ENCODE results near the gene SLC35E3. TPM values are rescaled to one million over a fixed set of nuclear protein-coding genes. Genes with fewer than 3 reads are reported as not detected.
A peak's percentile ranks its signal among the peaks of the same experiment; 100 is the strongest.

Gene SLC35E3
- total RNA-seq, 1 donor from 2014 or later: 2.0 TPM

DNA sequence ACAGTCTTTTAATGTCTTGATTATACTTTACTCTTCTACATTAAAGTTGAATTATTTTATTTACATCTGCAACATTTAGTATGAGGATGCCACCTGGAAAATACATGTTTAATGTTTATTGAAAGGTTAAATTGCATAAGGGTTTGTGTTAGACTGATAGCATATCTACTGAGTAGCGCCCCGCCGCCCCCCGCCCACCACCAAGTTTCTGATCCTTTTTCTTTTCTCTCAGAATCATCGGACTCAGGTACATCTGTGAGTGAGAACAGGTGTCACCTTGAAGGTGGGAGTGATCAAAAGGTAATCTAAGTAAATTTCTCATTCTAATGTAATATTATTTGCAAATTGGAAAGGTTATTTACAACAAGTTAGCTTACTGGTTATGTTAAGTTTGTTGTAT lies 78.2 kb downstream of the SLC35E3 start:
- intact Hi-C loops (cut with DNase I): no loop called here

DNA sequence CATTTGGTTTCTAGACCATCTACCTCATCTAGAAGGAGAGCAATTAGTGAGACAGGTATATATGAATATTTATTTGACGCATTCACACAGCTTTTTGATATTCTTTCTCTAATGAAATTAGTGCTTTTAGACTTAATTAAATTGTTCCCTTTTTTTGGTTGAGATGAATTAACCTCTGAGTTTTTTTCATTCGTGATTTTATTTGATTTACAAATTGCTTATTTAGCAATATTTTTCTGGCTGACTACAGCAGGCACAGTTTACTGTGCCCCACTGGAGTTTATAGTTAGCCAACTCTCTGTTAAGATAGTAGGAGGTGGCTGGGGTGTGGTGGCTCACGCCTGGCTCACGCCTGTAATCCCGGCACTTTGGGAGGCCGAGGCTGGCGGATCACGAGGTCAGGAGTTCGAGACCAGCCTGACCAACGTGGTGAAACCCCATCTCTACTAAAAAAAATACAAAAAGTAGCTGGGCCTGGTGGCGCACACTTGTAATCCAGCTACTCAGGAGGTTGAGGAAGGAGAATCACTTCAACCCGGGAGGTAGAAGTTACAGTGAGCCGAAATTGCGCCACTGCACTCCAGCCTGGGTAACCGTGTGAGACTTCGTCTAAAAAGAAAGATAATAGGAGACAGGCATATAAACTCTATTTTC lies 78.7 kb downstream of the SLC35E3 start:
- Histone ChIP-seq H3K9me3 (no peaks in the 10 kb centered on the region), H3K4me1 (no peaks in the 10 kb centered on the region), H3K36me3 (peaks cover 78 to 93% of the 10 kb centered on the region in 2 donors), H3K27me3 (no peaks in the 10 kb centered on the region), H3K27ac (no peak overlapping the region), H3K4me3 (no peak overlapping the region)
- no peak for DNase-seq (ENCODE audit: low spot score in 2 of 2)
- intact Hi-C loops (cut with DNase I): no loop called here
- TF ChIP-seq CTCF (IDR thresholded peaks at IDR 0.05): no peak

More for the DNA sequence above, 78.2 kb downstream of the SLC35E3 start:
- no peak for TF ChIP-seq CTCF (IDR thresholded peaks at IDR 0.05)
- H3K4me1 ChIP-seq: no peaks in the 10 kb centered on the region
- H3K4me3 ChIP-seq: no peak overlapping the region
- H3K27me3 ChIP-seq: no peaks in the 10 kb centered on the region
- H3K9me3 ChIP-seq: no peaks in the 10 kb centered on the region
- H3K36me3 ChIP-seq: peaks cover 78 to 94% of the 10 kb centered on the region in 2 donors
- no peak overlapping the region for H3K27ac ChIP-seq
- no peak for DNase-seq (ENCODE audit: low spot score in 2 of 2)

DNA sequence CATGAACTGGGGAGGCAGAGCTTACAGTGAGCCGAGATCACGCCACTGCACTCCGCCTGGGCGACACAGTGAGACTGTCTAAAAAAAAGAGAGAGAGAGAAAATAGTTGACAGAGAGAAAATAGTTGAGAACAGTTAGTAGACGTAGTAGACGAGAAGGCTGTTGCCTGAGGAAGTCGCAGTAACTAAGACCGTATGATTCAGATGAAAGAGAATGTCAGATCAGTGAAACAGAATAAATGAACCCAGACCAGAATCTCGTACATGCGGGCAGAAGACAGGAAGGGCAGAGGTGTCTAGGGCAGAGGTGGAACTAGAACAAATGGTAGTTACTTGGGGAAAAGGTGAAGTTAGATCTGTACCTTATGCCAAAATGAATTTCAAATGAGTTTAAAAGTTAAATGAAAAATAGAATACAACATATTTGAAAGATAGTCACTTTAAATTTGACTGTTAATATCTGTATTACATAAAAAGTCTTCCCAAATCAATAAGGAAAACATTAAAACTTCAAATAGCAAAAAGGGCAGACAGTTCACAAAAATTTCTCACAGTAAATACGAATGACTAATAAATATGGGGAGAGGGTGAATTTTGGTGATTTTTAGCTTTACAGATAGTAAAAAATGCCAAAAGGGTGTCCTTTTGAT lies 79.7 kb downstream of the SLC35E3 start:
- H3K4me3 ChIP-seq: no peak overlapping the region
- no peak for TF ChIP-seq CTCF (IDR thresholded peaks at IDR 0.05)
- no peak overlapping the region for H3K27ac ChIP-seq
- peaks cover 82 to 97% of the 10 kb centered on the region in 2 donors for H3K36me3 ChIP-seq
- H3K9me3 ChIP-seq: no peaks in the 10 kb centered on the region
- no peaks in the 10 kb centered on the region for H3K27me3 ChIP-seq
- intact Hi-C loops (cut with DNase I): no loop called here
- no peak for DNase-seq (ENCODE audit: low spot score in 2 of 2)
- H3K4me1 ChIP-seq: no peaks in the 10 kb centered on the region

GRCh38 chr12:68827895-68828671 lies 82.1 kb downstream of the SLC35E3 start:
- TF ChIP-seq CTCF (IDR thresholded peaks at IDR 0.05): no peak
- DNase-seq (ENCODE audit: low spot score in 2 of 2): no peak
- no peaks in the 10 kb centered on the region for H3K4me1 ChIP-seq
- H3K27ac ChIP-seq: peak overlapping the region in 1 of 2 donors; percentile 29
- H3K4me3 ChIP-seq: no peak overlapping the region
- H3K27me3 ChIP-seq: no peaks in the 10 kb centered on the region
- H3K36me3 ChIP-seq: peaks cover 88 to 92% of the 10 kb centered on the region in 2 donors
- intact Hi-C loops (cut with DNase I): no loop called here
- H3K9me3 ChIP-seq: no peaks in the 10 kb centered on the region

DNA sequence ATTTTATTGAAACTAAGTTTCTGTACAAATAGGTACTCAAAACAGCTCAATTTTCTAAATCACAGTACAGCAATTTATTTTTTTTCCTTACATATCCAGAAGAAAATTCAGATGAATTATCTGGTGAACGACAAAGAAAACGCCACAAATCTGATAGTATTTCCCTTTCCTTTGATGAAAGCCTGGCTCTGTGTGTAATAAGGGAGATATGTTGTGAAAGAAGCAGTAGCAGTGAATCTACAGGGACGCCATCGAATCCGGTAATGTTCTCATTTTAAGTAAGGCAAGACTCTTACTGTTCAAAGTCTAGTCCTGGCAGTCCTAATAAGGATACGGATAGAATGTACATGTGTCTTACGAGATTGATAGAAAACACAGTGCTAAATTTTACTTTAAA lies 82.7 kb downstream of the SLC35E3 start:
- TF ChIP-seq CTCF (IDR thresholded peaks at IDR 0.05): no peak
- no peak overlapping the region for H3K4me3 ChIP-seq
- H3K4me1 ChIP-seq: no peaks in the 10 kb centered on the region
- no peak for DNase-seq (ENCODE audit: low spot score in 2 of 2)
- H3K9me3 ChIP-seq: no peaks in the 10 kb centered on the region
- intact Hi-C loops (cut with DNase I): no loop called here
- peaks cover 89 to 91% of the 10 kb centered on the region in 2 donors for H3K36me3 ChIP-seq
- H3K27me3 ChIP-seq: no peaks in the 10 kb centered on the region
- no peak overlapping the region for H3K27ac ChIP-seq

Other genes starting within 250 kb of the SLC35E3 start
- gene RAP1B, start 135.3 kb upstream of the SLC35E3 start, total RNA-seq: 140 TPM
- gene NUP107, start 59.2 kb upstream of the SLC35E3 start, total RNA-seq: 4.7 TPM
- 24.2 TPM for gene MDM2, start 62.0 kb downstream of the SLC35E3 start, total RNA-seq
- gene CPM, start 187.0 kb downstream of the SLC35E3 start, total RNA-seq: 48.1 TPM